ENCODE data around the gene WDR86. TPM values are rescaled to one million over a fixed set of nuclear protein-coding genes. Genes with fewer than 3 reads are reported as not detected.

WDR86 gene
- total and polyA plus RNA-seq, 2 of the 4 experiments (the other 2 are of a cell fraction), result not detected

DNA sequence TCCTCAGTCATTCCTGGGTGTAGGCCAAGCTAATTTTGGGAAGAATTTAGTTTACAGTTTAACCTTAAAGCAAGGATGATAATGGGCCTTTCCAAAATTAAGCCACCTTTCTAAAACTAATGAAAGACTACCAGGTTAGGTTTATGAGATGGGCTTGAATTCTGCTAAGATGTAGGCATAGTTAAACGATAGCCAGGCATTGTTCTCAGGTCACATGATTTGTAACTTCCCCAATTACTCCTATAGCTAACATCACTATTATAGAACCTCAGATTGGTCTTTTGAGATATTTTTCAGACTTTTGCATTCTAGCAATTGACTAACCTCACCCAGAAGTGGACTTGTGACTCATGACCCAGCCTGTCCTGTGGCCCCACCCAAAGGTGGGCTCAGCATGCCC lies 75.2 kb downstream of the WDR86 start:
- BruUV-seq (replicated peaks), result no TSS peak
- Histone ChIP-seq H4K5ac (ENCODE audit: low read depth, low read length) (no peak overlapping the region), H2AK9ac (replicated peaks; ENCODE audit: low read depth, low read length, poor library complexity) (no peak overlapping the region), H3K9ac (ENCODE audit: low read depth, low read length) (no peak overlapping the region), H3K14ac (replicated peaks; ENCODE audit: low read depth, low read length) (no peak overlapping the region), H3K9me1 (ENCODE audit: insufficient read depth, low read length) (no peaks in the 10 kb centered on the region), H3K56ac (ENCODE audit: extremely low read depth, insufficient read depth, low read length) (no peak overlapping the region), H3K9me3 (ENCODE audit: control insufficient read depth, insufficient read depth, low read length) (peaks cover 3% of the 10 kb centered on the region; the same call in 1 of the 2 replicates), H2BK20ac (ENCODE audit: low read depth, low read length) (no peak overlapping the region), H3K36me3 (ENCODE audit: control insufficient read depth, insufficient read depth, low read length) (no peaks in the 10 kb centered on the region), H3K4me1 (ENCODE audit: control insufficient read depth, insufficient read depth, low read length) (no peaks in the 10 kb centered on the region), H2AFZ (replicated peaks; ENCODE audit: low read length, poor library complexity) (no peak overlapping the region), H2BK15ac (ENCODE audit: low read depth, low read length) (no peak overlapping the region), H3K27me3 (ENCODE audit: control insufficient read depth, insufficient read depth, low read length) (peaks cover 4% of the 10 kb centered on the region), H3K4me2 (ENCODE audit: low read depth, low read length) (no peak overlapping the region), H2AK5ac (ENCODE audit: low read depth, low read length) (no peak overlapping the region), H3K23ac (ENCODE audit: low read depth, low read length) (no peak overlapping the region), H4K20me1 (ENCODE audit: insufficient read depth, low read length) (no peaks in the 10 kb centered on the region), H3K18ac (ENCODE audit: low read depth, low read length) (no peak overlapping the region), H3K79me1 (ENCODE audit: low read depth in 1 of 2, low read length in 2 of 2) (no peaks in the 10 kb centered on the region), H4K8ac (ENCODE audit: low read depth in 2 of 2, low read length in 2 of 2) (no peak overlapping the region), H2BK120ac (ENCODE audit: low read depth, low read length) (no peak overlapping the region), H3K4ac (ENCODE audit: low read depth, low read length) (no peak overlapping the region), H4K91ac (ENCODE audit: insufficient read depth, low read depth, low read length) (no peak overlapping the region), H2BK5ac (ENCODE audit: low read depth, low read length, poor library complexity, severe bottlenecking) (no peak overlapping the region), H3K27ac (ENCODE audit: insufficient read depth, low read length) (no peak overlapping the region), H3K4me3 (ENCODE audit: insufficient read depth, low read depth, low read length) (no peak overlapping the region)
- no CpG with 5 or more reads among the region's 1 CpG for WGBS, 2 experiments (ENCODE audit: extremely low coverage in 2 of 2, insufficient read length in 1 of 2)
- in situ Hi-C loops (cut with MboI; ENCODE audit: low sequenced_read_pairs), result no loop called here
- ATAC-seq (ENCODE audit: low read depth) (no peak), DNase-seq (no peak)
- CTCF ChIA-PET, result no interaction called here
- intact Hi-C loops (cut with micrococcal nuclease), result no loop called here
- TF ChIP-seq BHLHE40 (IDR thresholded peaks at IDR 0.05; ENCODE audit: low read depth, low read length) (no peak), RCOR1 (IDR thresholded peaks at IDR 0.05; ENCODE audit: insufficient replicate concordance, low read length) (no peak), MAFK (IDR thresholded peaks at IDR 0.05; ENCODE audit: low read depth, low read length) (no peak), MAZ (IDR thresholded peaks at IDR 0.05; ENCODE audit: borderline replicate concordance, low read depth, low read length) (no peak), NFE2L2 (IDR thresholded peaks at IDR 0.05; ENCODE audit: low read depth, low read length) (no peak), CEBPB (IDR thresholded peaks at IDR 0.05; ENCODE audit: low read depth, low read length) (no peak), RFX5 (IDR thresholded peaks at IDR 0.05; ENCODE audit: low read depth, low read length) (no peak), RAD21 (IDR thresholded peaks at IDR 0.05; ENCODE audit: low read length) (no peak), CTCF (conservative IDR thresholded peaks at IDR 0.05; ENCODE audit: low read depth, low read length) (no peak), SMC3 (IDR thresholded peaks at IDR 0.05; ENCODE audit: low read depth, low read length) (no peak), POLR2A (IDR thresholded peaks at IDR 0.05; ENCODE audit: low read depth, low read length) (no peak), FOS (IDR thresholded peaks at IDR 0.05; ENCODE audit: low read depth, low read length) (no peak), CHD1 (IDR thresholded peaks at IDR 0.05; ENCODE audit: low read depth, low read length) (no peak), MXI1 (IDR thresholded peaks at IDR 0.05; ENCODE audit: borderline replicate concordance, low read depth, low read length) (no peak)
- TF ChIP-seq, protein P1, sequence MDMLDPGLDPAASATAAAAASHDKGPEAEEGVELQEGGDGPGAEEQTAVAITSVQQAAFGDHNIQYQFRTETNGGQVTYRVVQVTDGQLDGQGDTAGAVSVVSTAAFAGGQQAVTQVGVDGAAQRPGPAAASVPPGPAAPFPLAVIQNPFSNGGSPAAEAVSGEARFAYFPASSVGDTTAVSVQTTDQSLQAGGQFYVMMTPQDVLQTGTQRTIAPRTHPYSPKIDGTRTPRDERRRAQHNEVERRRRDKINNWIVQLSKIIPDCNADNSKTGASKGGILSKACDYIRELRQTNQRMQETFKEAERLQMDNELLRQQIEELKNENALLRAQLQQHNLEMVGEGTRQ (IDR thresholded peaks at IDR 0.05; ENCODE audit: low read depth, low read length), result no peak
- TF ChIP-seq, protein P2, sequence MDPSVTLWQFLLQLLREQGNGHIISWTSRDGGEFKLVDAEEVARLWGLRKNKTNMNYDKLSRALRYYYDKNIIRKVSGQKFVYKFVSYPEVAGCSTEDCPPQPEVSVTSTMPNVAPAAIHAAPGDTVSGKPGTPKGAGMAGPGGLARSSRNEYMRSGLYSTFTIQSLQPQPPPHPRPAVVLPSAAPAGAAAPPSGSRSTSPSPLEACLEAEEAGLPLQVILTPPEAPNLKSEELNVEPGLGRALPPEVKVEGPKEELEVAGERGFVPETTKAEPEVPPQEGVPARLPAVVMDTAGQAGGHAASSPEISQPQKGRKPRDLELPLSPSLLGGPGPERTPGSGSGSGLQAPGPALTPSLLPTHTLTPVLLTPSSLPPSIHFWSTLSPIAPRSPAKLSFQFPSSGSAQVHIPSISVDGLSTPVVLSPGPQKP (IDR thresholded peaks at IDR 0.05; ENCODE audit: borderline replicate concordance, low read depth, low read length), result no peak
- POLR2A ChIA-PET (ENCODE audit: unreplicated experiment), result no interaction called here
- dilution Hi-C loops (cut with HindIII; ENCODE audit: low sequenced_read_pairs, unreplicated experiment), result no loop called here
